ENCODE measurements around the gene TIMMDC1.
"Not testable (repeated sequence)": the region's sequence is repeated elsewhere in the genome, so short reads cannot be mapped to it uniquely, and the experiment has no call there.

The TIMMDC1 gene

GRCh38 chr3:119562307-119562961 lies 64.1 kb downstream of the TIMMDC1 start:
- no peak for DNase-seq (ENCODE audit: low read depth)
- H3K4me3 ChIP-seq (ENCODE audit: control insufficient read depth, low read depth, low read length): no peak overlapping the region
- no peak for TF ChIP-seq CTCF (IDR thresholded peaks at IDR 0.05; ENCODE audit: control insufficient read depth, insufficient read depth, low read depth, low read length, missing control alignments)

- not testable (repeated sequence) for DNase-seq (ENCODE audit: low read depth); H3K4me3 ChIP-seq (ENCODE audit: control insufficient read depth, low read depth, low read length)
Measured at GRCh38 chr3:119563334-119563733, 65.0 kb downstream of the TIMMDC1 start.

DNA sequence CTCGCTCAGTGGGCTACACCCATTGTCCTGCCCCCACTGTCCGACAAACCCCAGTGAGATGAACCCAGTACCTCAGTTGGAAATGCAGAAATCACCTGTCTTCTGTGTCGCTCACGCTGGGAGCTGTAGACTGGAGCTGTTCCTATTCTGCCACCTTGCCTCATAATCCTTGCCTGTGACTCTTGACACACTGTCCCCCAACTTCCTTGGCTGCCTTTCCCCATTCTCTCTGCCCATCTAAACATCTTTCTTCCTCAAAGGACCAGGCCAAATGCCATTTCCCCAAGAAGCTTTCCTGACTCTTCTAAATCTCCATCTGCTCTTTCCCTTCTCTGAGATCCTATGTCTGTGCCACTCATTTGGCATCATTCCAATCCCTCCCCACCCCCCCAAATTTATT lies 70.8 kb downstream of the TIMMDC1 start:
- TF ChIP-seq CTCF (IDR thresholded peaks at IDR 0.05; ENCODE audit: control insufficient read depth, insufficient read depth, low read depth, low read length, missing control alignments): no peak
- DNase-seq (ENCODE audit: low read depth): no peak
- H3K4me3 ChIP-seq (ENCODE audit: control insufficient read depth, low read depth, low read length): no peak overlapping the region

DNA sequence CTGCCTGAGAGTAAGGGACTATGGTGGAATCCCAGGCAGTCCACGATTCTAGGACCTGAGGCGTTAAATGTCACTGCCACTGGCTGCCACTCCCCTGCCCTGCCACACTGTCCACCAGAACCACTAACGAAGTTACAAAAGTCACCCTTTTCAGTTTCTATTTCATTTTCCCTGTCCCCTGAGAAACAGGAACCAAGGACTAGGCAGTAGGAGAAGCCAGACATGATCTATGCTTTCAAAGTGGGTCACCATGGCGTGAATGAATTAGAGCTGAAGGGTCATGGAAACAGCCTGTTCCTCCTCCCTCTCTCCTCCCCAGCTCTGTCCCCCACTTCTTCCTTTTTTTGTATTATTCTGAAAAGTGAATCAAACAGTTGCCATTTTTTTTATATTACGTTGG lies 71.9 kb downstream of the TIMMDC1 start:
- TF ChIP-seq CTCF (IDR thresholded peaks at IDR 0.05; ENCODE audit: control insufficient read depth, insufficient read depth, low read depth, low read length, missing control alignments): no peak
- no peak for DNase-seq (ENCODE audit: low read depth)
- H3K4me3 ChIP-seq (ENCODE audit: control insufficient read depth, low read depth, low read length): no peak overlapping the region

DNA sequence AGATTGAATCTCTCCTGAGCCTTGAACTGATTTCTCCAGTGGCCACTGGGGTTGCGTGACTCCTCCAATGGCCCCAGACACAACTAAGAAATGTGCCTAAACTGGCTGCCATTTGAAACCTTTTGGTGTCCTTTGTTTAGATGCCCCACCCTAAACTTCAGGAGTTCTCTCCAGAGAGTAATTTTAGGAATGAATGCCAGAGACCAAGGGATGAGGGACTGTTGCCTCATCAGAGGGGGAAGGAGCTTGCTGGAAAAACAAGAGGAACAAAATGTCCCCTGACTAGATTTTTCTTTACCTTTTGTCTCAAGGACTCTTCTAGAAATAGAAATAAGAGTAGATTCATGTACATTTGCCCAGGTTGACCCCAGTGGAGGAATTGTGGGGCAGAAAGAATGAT lies 72.9 kb downstream of the TIMMDC1 start:
- no peak for TF ChIP-seq CTCF (IDR thresholded peaks at IDR 0.05; ENCODE audit: control insufficient read depth, insufficient read depth, low read depth, low read length, missing control alignments)
- H3K4me3 ChIP-seq (ENCODE audit: control insufficient read depth, low read depth, low read length): no peak overlapping the region
- no peak for DNase-seq (ENCODE audit: low read depth)

- TF ChIP-seq CTCF (IDR thresholded peaks at IDR 0.05; ENCODE audit: control insufficient read depth, insufficient read depth, low read depth, low read length, missing control alignments): no peak
- H3K4me3 ChIP-seq (ENCODE audit: control insufficient read depth, low read depth, low read length): no peak overlapping the region
- DNase-seq (ENCODE audit: low read depth): no peak
Measured at GRCh38 chr3:119571688-119572087, 73.3 kb downstream of the TIMMDC1 start.

Measured in AG09309 (cell line).